Body of pancreas (tissue), 4 donors: ENCODE results near the gene PBRM1. TPM values are rescaled to one million over a fixed set of nuclear protein-coding genes. Genes with fewer than 3 reads are reported as not detected.

Experiments
- ATAC-seq: fragments of 150-250 bp; one replicate; pipeline ENCODE4 v1.9.1; 2016
- DNase-seq, 4 donors: peaks; one replicate each; pipeline ENCODE4 v3.0.0-alpha.2; 2019
- H3K27ac ChIP-seq, 4 donors: fragments of 200-600 bp; sonication (generic); 1 replicate in 3 of 4; 2 replicates in 1 of 4; pipeline versions ENCODE4 v1.5.1 to v1.6.1; 2016 to 2019; ENCODE audit warnings: mild to moderate bottlenecking in 1 of 4, mixed read lengths in 1 of 4, moderate library complexity in 1 of 4
- H3K27me3 ChIP-seq, 2 donors: fragments of 200-600 bp; sonication (generic); one replicate each; pipeline ENCODE4 v1.6.0; 2016; ENCODE audit warnings: mild to moderate bottlenecking in 1 of 2
- H3K36me3 ChIP-seq, 2 donors: fragments of 200-600 bp; sonication (generic); replicated peaks in 1 of 2; 2 replicates each; pipeline ENCODE4 v1.5.1; 2016; ENCODE audit warnings: low read depth in 2 of 2; ENCODE audit not compliant: insufficient read depth in 1 of 2
- H3K4me1 ChIP-seq: fragments of 200-600 bp; sonication (generic); one replicate; pipeline ENCODE4 v1.6.0; 2016
- H3K4me3 ChIP-seq, 2 donors: fragments of 200-600 bp; sonication (generic); 1 replicate in 1 of 2; 2 replicates in 1 of 2; pipeline ENCODE4 v1.5.1; 2016 to 2019
- H3K9me3 ChIP-seq, 3 donors: fragments of 200-600 bp; sonication (generic); 1 replicate in 2 of 3; 2 replicates in 1 of 3; pipeline ENCODE4 v1.5.1; 2016
- CTCF ChIP-seq, 7 experiments: fragments of 450-650 bp in 4 of 7; fragments of 200-600 bp in 3 of 7; sonication (generic) in 3 of 7; IDR thresholded peaks; one replicate each; pipeline ENCODE4 v1.5.1; 2016 to 2019; ENCODE audit warnings: antibody characterized with exemption in 7 of 7
- POLR2A ChIP-seq, 3 donors: fragments of 450-650 bp; IDR thresholded peaks; one replicate each; pipeline ENCODE4 v1.6.1; 2016; ENCODE audit warnings: antibody characterized with exemption in 3 of 3, mild to moderate bottlenecking in 2 of 3
- WGBS, 2 donors: methylation state at CpG; one replicate each; pipeline ENCODE4 v1.1.5; 2017; 5-methylcytosine and 5-hydroxymethylcytosine counted together
- intact Hi-C: fragments of 100-400 bp; cut with DNase I; formaldehyde crosslinking; loops from one replicate; pipeline ENCODE4 v1.15.1; 2023
- total RNA-seq, 2 donors: library from RNA; depleted of rRNA; stranded (reverse); fragments of >200 nt; gene quantifications; one replicate each; pipeline ENCODE4 v1.1.0, GENCODE V29; 2016

PBRM1 gene
- total RNA-seq, 2 donors from 2014 or later, result 62.3 to 72.8 TPM

- no peaks in the 10 kb centered on the region for H3K27me3 ChIP-seq
- no peak for ATAC-seq
- intact Hi-C loops, result no loop called here
- TF ChIP-seq CTCF (IDR thresholded peaks at IDR 0.05) (no peak), POLR2A (IDR thresholded peaks at IDR 0.05) (no peak)
- H3K9me3 ChIP-seq, result no peaks in the 10 kb centered on the region
- H3K27ac ChIP-seq, result no peak overlapping the region
- no peak for DNase-seq
- no peak overlapping the region for H3K4me3 ChIP-seq
- H3K4me1 ChIP-seq, result no peaks in the 10 kb centered on the region
- WGBS, 2 donors, result 92 to 94% methylated on average over 2 of the region's 2 CpGs
- peaks cover under 1 to 15% of the 10 kb centered on the region in 2 donors for H3K36me3 ChIP-seq
These were observed 65.1 kb downstream of the PBRM1 start for GRCh38 chr3:52620580-52620979.

- no peak for TF ChIP-seq POLR2A (IDR thresholded peaks at IDR 0.05)
- no peak for TF ChIP-seq CTCF (IDR thresholded peaks at IDR 0.05)
- DNase-seq (no peak), ATAC-seq (no peak)
- no peaks in the 10 kb centered on the region for H3K27me3 ChIP-seq
- no peak overlapping the region for H3K4me3 ChIP-seq
- H3K27ac ChIP-seq, result no peak overlapping the region
- no peaks in the 10 kb centered on the region for H3K9me3 ChIP-seq
- H3K36me3 ChIP-seq, result peaks cover 0 to 14% of the 10 kb centered on the region in 2 donors
- intact Hi-C loops, result no loop called here
- no peaks in the 10 kb centered on the region for H3K4me1 ChIP-seq
These were observed 70.5 kb downstream of the PBRM1 start for GRCh38 chr3:52615166-52615565.

GRCh38 chr3:52614689-52615088 lies 71.0 kb downstream of the PBRM1 start:
- ATAC-seq, result no peak
- no peak overlapping the region for H3K27ac ChIP-seq
- H3K4me1 ChIP-seq, result no peaks in the 10 kb centered on the region
- no peak overlapping the region for H3K4me3 ChIP-seq
- no peak for DNase-seq
- H3K27me3 ChIP-seq, result no peaks in the 10 kb centered on the region
- TF ChIP-seq POLR2A (IDR thresholded peaks at IDR 0.05) (no peak), CTCF (IDR thresholded peaks at IDR 0.05) (no peak)
- intact Hi-C loops, result no loop called here
- no peaks in the 10 kb centered on the region for H3K9me3 ChIP-seq
- H3K36me3 ChIP-seq, result peaks cover 0 to 14% of the 10 kb centered on the region in 2 donors
- 96 to 98% methylated on average over 3 of the region's 3 CpGs for WGBS, 2 donors

GRCh38 chr3:52609316-52609815 lies 76.3 kb downstream of the PBRM1 start:
- H3K27me3 ChIP-seq, result no peaks in the 10 kb centered on the region
- peaks cover 0 to 13% of the 10 kb centered on the region in 2 donors for H3K36me3 ChIP-seq
- DNase-seq, result no peak
- no peak for ATAC-seq
- H3K4me3 ChIP-seq, result no peak overlapping the region
- intact Hi-C loops, result no loop called here
- TF ChIP-seq POLR2A (IDR thresholded peaks at IDR 0.05) (no peak), CTCF (IDR thresholded peaks at IDR 0.05) (no peak)
- 94% methylated on average over 8 of the region's 8 CpGs for WGBS, 2 donors
- H3K27ac ChIP-seq, result no peak overlapping the region
- H3K4me1 ChIP-seq, result peaks cover 23% of the 10 kb centered on the region
- no peaks in the 10 kb centered on the region for H3K9me3 ChIP-seq

- Histone ChIP-seq H3K27ac (no peak overlapping the region), H3K9me3 (no peaks in the 10 kb centered on the region), H3K36me3 (peaks cover 0 to 13% of the 10 kb centered on the region in 2 donors), H3K4me1 (peaks cover 23% of the 10 kb centered on the region), H3K4me3 (no peak overlapping the region), H3K27me3 (no peaks in the 10 kb centered on the region)
- 59 to 70% methylated on average over 2 of the region's 2 CpGs for WGBS, 2 donors
- ATAC-seq, result no peak
- no peak for DNase-seq
- TF ChIP-seq CTCF (IDR thresholded peaks at IDR 0.05), result no peak
- no peak for TF ChIP-seq POLR2A (IDR thresholded peaks at IDR 0.05)
- intact Hi-C loops, result no loop called here
These were observed 77.4 kb downstream of the PBRM1 start for GRCh38 chr3:52608337-52608736.
